ENCODE results near the gene BABAM1. TPM values are rescaled to one million over a fixed set of nuclear protein-coding genes. Genes with fewer than 3 reads are reported as not detected.

The BABAM1 gene
- total RNA-seq, result 126 and 150 TPM in 2 replicates

- DNase-seq (ENCODE audit: low read depth, low spot score), result peak; percentile 96
These were observed at the start of gene BABAM1 for GRCh38 chr19:17266975-17267788. Gene BABAM1 (plus strand): TSS chr19:17267443. CDS start chr19:17268807, 1,364 bp downstream.

GRCh38 chr19:17219286-17219685 is 48.0 kb upstream of the BABAM1 start:
- DNase-seq (ENCODE audit: low read depth, low spot score), result no peak

GRCh38 chr19:17220207-17220758 is 47.0 kb upstream of the BABAM1 start:
- peak; percentile 33 for DNase-seq (ENCODE audit: low read depth, low spot score)

GRCh38 chr19:17225053-17225452 is 42.2 kb upstream of the BABAM1 start:
- no peak for DNase-seq (ENCODE audit: low read depth, low spot score)

GRCh38 chr19:17226002-17226933 is 41.0 kb upstream of the BABAM1 start, which contains the start of gene OCEL1:
Gene OCEL1 (plus strand): TSS chr19:17226226. CDS start chr19:17226248, 22 bp downstream.
- peak; percentile 93 for DNase-seq (ENCODE audit: low read depth, low spot score)

GRCh38 chr19:17227798-17228367 is 39.4 kb upstream of the BABAM1 start:
- DNase-seq (ENCODE audit: low read depth, low spot score), result no peak

- no peak for DNase-seq (ENCODE audit: low read depth, low spot score)
These were observed 37.4 kb upstream of the BABAM1 start for GRCh38 chr19:17229890-17230289.

- DNase-seq (ENCODE audit: low read depth, low spot score), result no peak
These were observed 35.0 kb upstream of the BABAM1 start for GRCh38 chr19:17232258-17232657.

GRCh38 chr19:17234911-17235299 is 32.3 kb upstream of the BABAM1 start:
- no peak for DNase-seq (ENCODE audit: low read depth, low spot score)

- DNase-seq (ENCODE audit: low read depth, low spot score), result peak; percentile 33
These were observed 31.8 kb upstream of the BABAM1 start for GRCh38 chr19:17235300-17235970.

- DNase-seq (ENCODE audit: low read depth, low spot score), result no peak
These were observed 31.1 kb upstream of the BABAM1 start for GRCh38 chr19:17235971-17236777.

- no peak for DNase-seq (ENCODE audit: low read depth, low spot score)
These were observed 30.3 kb upstream of the BABAM1 start for GRCh38 chr19:17236811-17237543.

GRCh38 chr19:17237747-17238706 is 29.2 kb upstream of the BABAM1 start:
- no peak for DNase-seq (ENCODE audit: low read depth, low spot score)

GRCh38 chr19:17240062-17240752 is 27.0 kb upstream of the BABAM1 start:
- no peak for DNase-seq (ENCODE audit: low read depth, low spot score)

GRCh38 chr19:17240826-17241399 is 26.3 kb upstream of the BABAM1 start:
- no peak for DNase-seq (ENCODE audit: low read depth, low spot score)

- DNase-seq (ENCODE audit: low read depth, low spot score), result no peak
These were observed 24.6 kb upstream of the BABAM1 start for GRCh38 chr19:17242431-17243208.
